CD14-positive monocyte (primary cell): Measurements from ENCODE around the gene PPP1R12B. TPM values are rescaled to one million over a fixed set of nuclear protein-coding genes. Genes with fewer than 3 reads are reported as not detected.

ENCODE experiments used
- DNase-seq, 3 donors: peaks; one replicate each; pipeline ENCODE4 v3.0.0-alpha.2; 2011 to 2022
- H2AFZ ChIP-seq: 2 replicates; pipeline ENCODE4 v1.6.0; 2012; ENCODE audit warnings: mild to moderate bottlenecking, low read depth, low read length, inconsistent platforms; ENCODE audit not compliant: insufficient read depth, poor library complexity, severe bottlenecking
- H3K27ac ChIP-seq, 2 donors: 1 replicate in 1 of 2; 2 replicates in 1 of 2; pipeline ENCODE4 v1.5.1; 2012 to 2013; ENCODE audit warnings: low read length in 2 of 2, control low read depth in 1 of 2, inconsistent platforms in 1 of 2, low read depth in 1 of 2, mild to moderate bottlenecking in 1 of 2
- H3K27me3 ChIP-seq, 2 donors: one replicate each; pipeline versions ENCODE4 v1.6.0 to v1.6.1; 2011 to 2013; ENCODE audit warnings: low read length in 2 of 2; ENCODE audit not compliant: control insufficient read depth in 2 of 2, insufficient read depth in 2 of 2
- H3K36me3 ChIP-seq, 2 donors: replicated peaks in 1 of 2; 1 replicate in 1 of 2; 2 replicates in 1 of 2; pipeline versions ENCODE4 v1.5.1 to v1.6.1; 2012 to 2013; ENCODE audit warnings: low read length in 2 of 2, control low read depth in 1 of 2, inconsistent platforms in 1 of 2, mild to moderate bottlenecking in 1 of 2; ENCODE audit not compliant: insufficient read depth in 2 of 2, control insufficient read depth in 1 of 2
- H3K4me1 ChIP-seq, 2 donors: 1 replicate in 1 of 2; 2 replicates in 1 of 2; pipeline versions ENCODE4 v1.5.1 to v1.6.1; 2012 to 2013; ENCODE audit warnings: low read length in 2 of 2, control low read depth in 1 of 2, inconsistent platforms in 1 of 2, mild to moderate bottlenecking in 1 of 2, moderate library complexity in 1 of 2; ENCODE audit not compliant: insufficient read depth in 2 of 2, control insufficient read depth in 1 of 2
- H3K4me2 ChIP-seq: replicated peaks from 2 replicates; pipeline ENCODE3; 2012; ENCODE audit warnings: low read length, moderate library complexity, mild to moderate bottlenecking; ENCODE audit not compliant: poor library complexity, severe bottlenecking; ENCODE audit errors: extremely low read depth
- H3K4me3 ChIP-seq, 3 experiments: fragments of 200-600 bp in 1 of 3; sonication (generic) in 1 of 3; replicated peaks in 1 of 3; 1 replicate in 2 of 3; 2 replicates in 1 of 3; pipeline ENCODE4 v1.5.1; 2011 to 2013; ENCODE audit warnings: low read length in 3 of 3, mild to moderate bottlenecking in 3 of 3, control low read depth in 2 of 3, low read depth in 2 of 3, inconsistent platforms in 1 of 3, moderate library complexity in 1 of 3
- H3K79me2 ChIP-seq: 2 replicates; pipeline ENCODE4 v1.6.0; 2012; ENCODE audit warnings: mild to moderate bottlenecking, control low read depth, inconsistent platforms, low read length, moderate library complexity; ENCODE audit not compliant: insufficient read depth
- H3K9ac ChIP-seq: 2 replicates; pipeline ENCODE4 v1.6.0; 2017; ENCODE audit warnings: low read length, mild to moderate bottlenecking; ENCODE audit not compliant: insufficient read depth, poor library complexity, severe bottlenecking
- H3K9me3 ChIP-seq, 2 donors: replicated peaks in 1 of 2; 1 replicate in 1 of 2; 2 replicates in 1 of 2; pipeline versions ENCODE4 v1.5.1 to v1.6.1; 2012 to 2013; ENCODE audit warnings: low read length in 2 of 2, control low read depth in 1 of 2; ENCODE audit not compliant: control insufficient read depth in 1 of 2, insufficient read depth in 1 of 2
- H4K20me1 ChIP-seq: 2 replicates; pipeline ENCODE4 v1.6.0; 2012; ENCODE audit warnings: mild to moderate bottlenecking, low read length, control low read depth, moderate library complexity; ENCODE audit not compliant: insufficient read depth
- H3K27ac Mint-ChIP-seq, 7 donors: one replicate each; pipeline ENCODE4 v1.8.0; 2020; ENCODE audit warnings: mild to moderate bottlenecking in 7 of 7, mixed read lengths in 7 of 7, moderate library complexity in 6 of 7, inconsistent platforms in 2 of 7
- H3K27me3 Mint-ChIP-seq, 3 donors: one replicate each; pipeline ENCODE4 v1.8.0; 2021 to 2022; ENCODE audit warnings: low read depth in 3 of 3, mild to moderate bottlenecking in 3 of 3, mixed read lengths in 3 of 3, moderate library complexity in 3 of 3, inconsistent platforms in 1 of 3
- H3K36me3 Mint-ChIP-seq, 2 donors: one replicate each; pipeline ENCODE4 v1.8.0; 2020; ENCODE audit warnings: mixed read lengths in 2 of 2, inconsistent platforms in 1 of 2, mild to moderate bottlenecking in 1 of 2
- H3K4me1 Mint-ChIP-seq: one replicate; pipeline ENCODE4 v1.8.0; 2020; ENCODE audit warnings: mild to moderate bottlenecking, mixed read lengths
- H3K4me3 Mint-ChIP-seq, 2 donors: one replicate each; pipeline ENCODE4 v1.8.0; 2020; ENCODE audit warnings: mild to moderate bottlenecking in 2 of 2, mixed read lengths in 2 of 2, moderate library complexity in 1 of 2
- H3K9me3 Mint-ChIP-seq, 7 donors: one replicate each; pipeline ENCODE4 v1.8.0; 2020 to 2022; ENCODE audit warnings: mixed read lengths in 7 of 7, mild to moderate bottlenecking in 6 of 7, moderate library complexity in 6 of 7, inconsistent platforms in 2 of 7
- CTCF ChIP-seq: fragments of 200-600 bp; IDR thresholded peaks from one replicate; pipeline ENCODE4 v1.8.0; 2022; ENCODE audit warnings: antibody characterized with exemption, mild to moderate bottlenecking
- WGBS: methylation state at CpG from one replicate; pipeline ENCODE4 v1.1.5; 2013; ENCODE audit warnings: missing lambda C conversion rate; ENCODE audit not compliant: insufficient coverage; 5-methylcytosine and 5-hydroxymethylcytosine counted together
- intact Hi-C, 2 donors: fragments of 100-400 bp; cut with micrococcal nuclease; formaldehyde crosslinking; loops; one replicate each; pipeline versions ENCODE4 v1.15.0 to v1.15.1; 2023
- polyA plus RNA-seq, 3 donors: library from polyadenylated mRNA; depleted of rRNA in 1 of 3; unstranded in 2 of 3; stranded (reverse) in 1 of 3; fragments of 300-500 nt in 2 of 3; fragments of >200 nt in 1 of 3; fragmentation: Illumina TruSeq in 2 of 3; gene quantifications; 1 replicate in 2 of 3; 2 replicates in 1 of 3; pipeline ENCODE4 v1.2.3, GENCODE V29; 2012 to 2021

The PPP1R12B gene
- polyA plus RNA-seq, 3 donors = 1.3 to 12.2 (median 1.7) TPM

- intact Hi-C loops = no loop called here
- H3K9ac ChIP-seq = no peak overlapping the region
- no peak overlapping the region for H3K4me3 ChIP-seq
- H3K4me2 ChIP-seq = no peak overlapping the region
- peaks cover 28% of the 10 kb centered on the region for H3K4me1 Mint-ChIP-seq
- H3K27me3 ChIP-seq = peaks cover 48 to 80% of the 10 kb centered on the region in 2 donors
- no peaks in the 10 kb centered on the region for H3K79me2 ChIP-seq
- no peak overlapping the region for H3K27ac ChIP-seq
- H3K4me3 Mint-ChIP-seq = peak overlapping the region in 1 of 2 donors; percentile 81
- WGBS = no CpG with 5 or more reads among the region's 4 CpGs
- no peaks in the 10 kb centered on the region for H3K9me3 ChIP-seq
- H3K9me3 Mint-ChIP-seq = peaks cover 0 to 5% (median 3%) of the 10 kb centered on the region in 7 donors
- peaks cover 42 to 85% (median 72%) of the 10 kb centered on the region in 3 donors for H3K27me3 Mint-ChIP-seq
- DNase-seq = peak; percentile 28 to 45 (median 29)
- H3K27ac Mint-ChIP-seq = no peak overlapping the region
- peaks cover 3 to 34% of the 10 kb centered on the region in 2 donors for H3K36me3 ChIP-seq
- no peak overlapping the region for H2AFZ ChIP-seq
- H4K20me1 ChIP-seq = peaks cover 66% of the 10 kb centered on the region
- H3K4me1 ChIP-seq = peaks cover 19 to 21% of the 10 kb centered on the region in 2 donors
- no peak for TF ChIP-seq CTCF
- peaks cover 65 to 71% of the 10 kb centered on the region in 2 donors for H3K36me3 Mint-ChIP-seq
Measured at GRCh38 chr1:202586018-202586821, 237.7 kb downstream of the PPP1R12B start.

GRCh38 chr1:202586871-202587270, 238.4 kb downstream of the PPP1R12B start:
- Histone ChIP-seq H2AFZ (no peak overlapping the region), H3K9ac (no peak overlapping the region), H3K4me1 (peaks cover 19 to 21% of the 10 kb centered on the region in 2 donors), H3K27ac (no peak overlapping the region), H3K36me3 (peaks cover 3 to 27% of the 10 kb centered on the region in 2 donors), H3K79me2 (no peaks in the 10 kb centered on the region), H3K9me3 (no peaks in the 10 kb centered on the region), H4K20me1 (peaks cover 73% of the 10 kb centered on the region), H3K4me3 (no peak overlapping the region), H3K27me3 (peaks cover 46 to 84% of the 10 kb centered on the region in 2 donors), H3K4me2 (no peak overlapping the region)
- no peak for TF ChIP-seq CTCF
- peaks cover 64 to 71% of the 10 kb centered on the region in 2 donors for H3K36me3 Mint-ChIP-seq
- peaks cover 28% of the 10 kb centered on the region for H3K4me1 Mint-ChIP-seq
- no peak overlapping the region for H3K27ac Mint-ChIP-seq
- WGBS = no CpG with 5 or more reads among the region's 1 CpG
- peaks cover 43 to 85% (median 78%) of the 10 kb centered on the region in 3 donors for H3K27me3 Mint-ChIP-seq
- no peak for DNase-seq
- H3K4me3 Mint-ChIP-seq = peak overlapping the region in 1 of 2 donors; percentile 81
- peaks cover 0 to 5% (median 3%) of the 10 kb centered on the region in 7 donors for H3K9me3 Mint-ChIP-seq
- intact Hi-C loops = no loop called here
